Mucosa of descending colon (tissue), 3 donors: Measurements from ENCODE around the gene CFAP47. TPM values are rescaled to one million over a fixed set of nuclear protein-coding genes. Genes with fewer than 3 reads are reported as not detected.
"Not testable (repeated sequence)": the region's sequence is repeated elsewhere in the genome, so short reads cannot be mapped to it uniquely, and the experiment has no call there.

ENCODE experiments used
- ATAC-seq: fragments of 200-7000 bp; cut with Tn5 transposase; one replicate; pipeline ENCODE4 v1.9.1; 2020; ENCODE audit warnings: mild to moderate bottlenecking, moderate library complexity
- DNase-seq, 3 donors: peaks; one replicate each; pipeline ENCODE4 v3.0.0-alpha.2; 2020
- H3K36me3 ChIP-seq: fragments of 200-600 bp; one replicate; pipeline ENCODE4 v1.8.0; 2021; ENCODE audit warnings: low read depth, mild to moderate bottlenecking
- H3K4me1 ChIP-seq: fragments of 200-600 bp; one replicate; pipeline ENCODE4 v1.8.0; 2021; ENCODE audit warnings: low read depth, mild to moderate bottlenecking
- H3K4me3 ChIP-seq: fragments of 200-600 bp; one replicate; pipeline ENCODE4 v1.8.0; 2021; ENCODE audit warnings: mild to moderate bottlenecking
- H3K9me3 ChIP-seq: fragments of 200-600 bp; one replicate; pipeline ENCODE4 v1.8.0; 2021; ENCODE audit warnings: mild to moderate bottlenecking
- CTCF ChIP-seq: fragments of 200-600 bp; IDR thresholded peaks from one replicate; pipeline ENCODE4 v1.8.0; 2022; ENCODE audit warnings: antibody characterized with exemption, mild to moderate bottlenecking
- intact Hi-C, 2 donors: fragments of 100-400 bp; cut with DNase I in 1 of 2; cut with micrococcal nuclease in 1 of 2; formaldehyde crosslinking; loops; one replicate each; pipeline versions ENCODE4 v1.11.0 to v1.11.1; 2022; cut with DNase I, micrococcal nuclease
- long read RNA-seq, 2 donors: library from polyadenylated mRNA; unstranded; transcript quantifications; one replicate each; pipeline ENCODE4 v2.0.0, GENCODE V29; 2019 to 2021
- total RNA-seq, 3 donors: library from RNA; stranded (reverse); fragmentation: NEBNext Ultra II Directional in 2 of 3; extraction: Animal tissue kit (Norgen Biotek cat#: 25700) in 2 of 3; gene quantifications; one replicate each; pipeline versions ENCODE4 v1.2.1 to v1.2.4, GENCODE V29; 2021 to 2023
- donor health status: DM: no; HTN: no; CAD: no; lungs with moderate emphysema.
- donor health status: DM: no; HTN: no; CAD: no.
- donor health status: DM: no; HTN: yes; CAD: no.

The CFAP47 gene
- not detected for total RNA-seq
- long read RNA-seq, donor 1 = 0 reads
- long read RNA-seq, donor 2 = 0 reads

- intact Hi-C loops = no loop called here
- TF ChIP-seq CTCF = no peak
- no peaks in the 10 kb centered on the region for H3K36me3 ChIP-seq
- H3K4me1 ChIP-seq = no peaks in the 10 kb centered on the region
- DNase-seq (peak in 2 of 3 donors; percentile 41 to 48), ATAC-seq (peak; percentile 69)
- no peak within 1 kb of the TSS for H3K4me3 ChIP-seq
- H3K9me3 ChIP-seq = no peaks in the 10 kb centered on the region
These were observed at the start of gene CFAP47 for GRCh38 chrX:35919536-35920309. CFAP47 (plus strand) TSS chrX:35919734; CDS start chrX:35919800, 66 bp downstream.

- no peak for DNase-seq
- H3K4me3 ChIP-seq = no peak overlapping the region
- intact Hi-C loops = no loop called here
- TF ChIP-seq CTCF = no peak
- H3K9me3 ChIP-seq = no peaks in the 10 kb centered on the region
- no peak for ATAC-seq
- no peaks in the 10 kb centered on the region for H3K4me1 ChIP-seq
- H3K36me3 ChIP-seq = no peaks in the 10 kb centered on the region
These were observed 38.9 kb upstream of the CFAP47 start for GRCh38 chrX:35880601-35881000.

GRCh38 chrX:35886135-35886534 is 33.4 kb upstream of the CFAP47 start:
- DNase-seq (no peak), ATAC-seq (no peak)
- H3K9me3 ChIP-seq = no peaks in the 10 kb centered on the region
- no peak for TF ChIP-seq CTCF
- intact Hi-C loops = no loop called here
- no peaks in the 10 kb centered on the region for H3K36me3 ChIP-seq
- no peak overlapping the region for H3K4me3 ChIP-seq
- H3K4me1 ChIP-seq = no peaks in the 10 kb centered on the region

- Histone ChIP-seq H3K4me3 (no peak overlapping the region), H3K36me3 (no peaks in the 10 kb centered on the region), H3K9me3 (no peaks in the 10 kb centered on the region), H3K4me1 (no peaks in the 10 kb centered on the region)
- intact Hi-C loops = no loop called here
- DNase-seq (peak in 1 of 3 donors; percentile 37), ATAC-seq (peak; percentile 88)
- TF ChIP-seq CTCF = no peak
These were observed 28.8 kb upstream of the CFAP47 start for GRCh38 chrX:35890699-35891098.

GRCh38 chrX:35986816-35987215 is 67.3 kb downstream of the CFAP47 start:
- H3K9me3 ChIP-seq, ATAC-seq, DNase-seq, H3K4me3 ChIP-seq, intact Hi-C loops, H3K4me1 ChIP-seq, H3K36me3 ChIP-seq: not testable (repeated sequence)

GRCh38 chrX:36007207-36007606 is 87.7 kb downstream of the CFAP47 start:
- H3K9me3 ChIP-seq = no peaks in the 10 kb centered on the region
- no peak for TF ChIP-seq CTCF
- no peaks in the 10 kb centered on the region for H3K4me1 ChIP-seq
- DNase-seq (no peak), ATAC-seq (no peak)
- H3K36me3 ChIP-seq = no peaks in the 10 kb centered on the region
- no peak overlapping the region for H3K4me3 ChIP-seq
- intact Hi-C loops = no loop called here
